ENCODE data around the gene RTRAF.

DNA sequence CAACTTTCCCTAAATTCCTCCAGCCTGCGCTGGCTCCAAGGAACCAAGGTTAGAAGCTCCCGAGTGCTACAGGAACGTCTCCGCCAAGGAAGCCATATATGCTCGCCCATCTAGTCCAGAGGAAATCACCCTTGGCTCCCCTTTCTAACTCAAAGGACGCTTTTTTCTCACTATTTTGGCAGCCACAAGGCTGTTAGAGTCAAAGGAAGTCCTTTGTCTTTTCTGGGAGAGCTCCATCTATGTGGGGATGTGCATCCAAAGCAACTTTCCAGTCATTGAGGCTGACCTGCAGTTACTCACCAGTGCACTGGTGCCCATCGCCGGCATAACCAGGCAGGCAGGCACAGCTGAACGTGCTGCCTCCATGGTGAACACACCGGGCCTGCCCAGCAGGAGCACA lies 37.6 kb downstream of the RTRAF start:
- TF ChIP-seq, protein P1, sequence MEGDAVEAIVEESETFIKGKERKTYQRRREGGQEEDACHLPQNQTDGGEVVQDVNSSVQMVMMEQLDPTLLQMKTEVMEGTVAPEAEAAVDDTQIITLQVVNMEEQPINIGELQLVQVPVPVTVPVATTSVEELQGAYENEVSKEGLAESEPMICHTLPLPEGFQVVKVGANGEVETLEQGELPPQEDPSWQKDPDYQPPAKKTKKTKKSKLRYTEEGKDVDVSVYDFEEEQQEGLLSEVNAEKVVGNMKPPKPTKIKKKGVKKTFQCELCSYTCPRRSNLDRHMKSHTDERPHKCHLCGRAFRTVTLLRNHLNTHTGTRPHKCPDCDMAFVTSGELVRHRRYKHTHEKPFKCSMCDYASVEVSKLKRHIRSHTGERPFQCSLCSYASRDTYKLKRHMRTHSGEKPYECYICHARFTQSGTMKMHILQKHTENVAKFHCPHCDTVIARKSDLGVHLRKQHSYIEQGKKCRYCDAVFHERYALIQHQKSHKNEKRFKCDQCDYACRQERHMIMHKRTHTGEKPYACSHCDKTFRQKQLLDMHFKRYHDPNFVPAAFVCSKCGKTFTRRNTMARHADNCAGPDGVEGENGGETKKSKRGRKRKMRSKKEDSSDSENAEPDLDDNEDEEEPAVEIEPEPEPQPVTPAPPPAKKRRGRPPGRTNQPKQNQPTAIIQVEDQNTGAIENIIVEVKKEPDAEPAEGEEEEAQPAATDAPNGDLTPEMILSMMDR (IDR thresholded peaks at IDR 0.05 in 2 of 3, conservative IDR thresholded peaks at IDR 0.05 in 1 of 3; ENCODE audit: borderline replicate concordance in 1 of 3, insufficient read depth in 1 of 3, low read depth in 2 of 3, low read length in 2 of 3) = no peak
- no peak for TF ChIP-seq EZH2 (IDR thresholded peaks at IDR 0.05)
- TF ChIP-seq, protein P2, sequence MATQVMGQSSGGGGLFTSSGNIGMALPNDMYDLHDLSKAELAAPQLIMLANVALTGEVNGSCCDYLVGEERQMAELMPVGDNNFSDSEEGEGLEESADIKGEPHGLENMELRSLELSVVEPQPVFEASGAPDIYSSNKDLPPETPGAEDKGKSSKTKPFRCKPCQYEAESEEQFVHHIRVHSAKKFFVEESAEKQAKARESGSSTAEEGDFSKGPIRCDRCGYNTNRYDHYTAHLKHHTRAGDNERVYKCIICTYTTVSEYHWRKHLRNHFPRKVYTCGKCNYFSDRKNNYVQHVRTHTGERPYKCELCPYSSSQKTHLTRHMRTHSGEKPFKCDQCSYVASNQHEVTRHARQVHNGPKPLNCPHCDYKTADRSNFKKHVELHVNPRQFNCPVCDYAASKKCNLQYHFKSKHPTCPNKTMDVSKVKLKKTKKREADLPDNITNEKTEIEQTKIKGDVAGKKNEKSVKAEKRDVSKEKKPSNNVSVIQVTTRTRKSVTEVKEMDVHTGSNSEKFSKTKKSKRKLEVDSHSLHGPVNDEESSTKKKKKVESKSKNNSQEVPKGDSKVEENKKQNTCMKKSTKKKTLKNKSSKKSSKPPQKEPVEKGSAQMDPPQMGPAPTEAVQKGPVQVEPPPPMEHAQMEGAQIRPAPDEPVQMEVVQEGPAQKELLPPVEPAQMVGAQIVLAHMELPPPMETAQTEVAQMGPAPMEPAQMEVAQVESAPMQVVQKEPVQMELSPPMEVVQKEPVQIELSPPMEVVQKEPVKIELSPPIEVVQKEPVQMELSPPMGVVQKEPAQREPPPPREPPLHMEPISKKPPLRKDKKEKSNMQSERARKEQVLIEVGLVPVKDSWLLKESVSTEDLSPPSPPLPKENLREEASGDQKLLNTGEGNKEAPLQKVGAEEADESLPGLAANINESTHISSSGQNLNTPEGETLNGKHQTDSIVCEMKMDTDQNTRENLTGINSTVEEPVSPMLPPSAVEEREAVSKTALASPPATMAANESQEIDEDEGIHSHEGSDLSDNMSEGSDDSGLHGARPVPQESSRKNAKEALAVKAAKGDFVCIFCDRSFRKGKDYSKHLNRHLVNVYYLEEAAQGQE (IDR thresholded peaks at IDR 0.05; ENCODE audit: low read depth) = no peak
- TF ChIP-seq POLR2A (IDR thresholded peaks at IDR 0.05; ENCODE audit: borderline replicate concordance, extremely low read depth, insufficient read depth, insufficient read length) = no peak
- TF ChIP-seq, protein P3, sequence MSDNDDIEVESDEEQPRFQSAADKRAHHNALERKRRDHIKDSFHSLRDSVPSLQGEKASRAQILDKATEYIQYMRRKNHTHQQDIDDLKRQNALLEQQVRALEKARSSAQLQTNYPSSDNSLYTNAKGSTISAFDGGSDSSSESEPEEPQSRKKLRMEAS (IDR thresholded peaks at IDR 0.05) = no peak
- TF ChIP-seq EGR1 (IDR thresholded peaks at IDR 0.05; ENCODE audit: low read depth) = no peak
- TF ChIP-seq, protein P4, sequence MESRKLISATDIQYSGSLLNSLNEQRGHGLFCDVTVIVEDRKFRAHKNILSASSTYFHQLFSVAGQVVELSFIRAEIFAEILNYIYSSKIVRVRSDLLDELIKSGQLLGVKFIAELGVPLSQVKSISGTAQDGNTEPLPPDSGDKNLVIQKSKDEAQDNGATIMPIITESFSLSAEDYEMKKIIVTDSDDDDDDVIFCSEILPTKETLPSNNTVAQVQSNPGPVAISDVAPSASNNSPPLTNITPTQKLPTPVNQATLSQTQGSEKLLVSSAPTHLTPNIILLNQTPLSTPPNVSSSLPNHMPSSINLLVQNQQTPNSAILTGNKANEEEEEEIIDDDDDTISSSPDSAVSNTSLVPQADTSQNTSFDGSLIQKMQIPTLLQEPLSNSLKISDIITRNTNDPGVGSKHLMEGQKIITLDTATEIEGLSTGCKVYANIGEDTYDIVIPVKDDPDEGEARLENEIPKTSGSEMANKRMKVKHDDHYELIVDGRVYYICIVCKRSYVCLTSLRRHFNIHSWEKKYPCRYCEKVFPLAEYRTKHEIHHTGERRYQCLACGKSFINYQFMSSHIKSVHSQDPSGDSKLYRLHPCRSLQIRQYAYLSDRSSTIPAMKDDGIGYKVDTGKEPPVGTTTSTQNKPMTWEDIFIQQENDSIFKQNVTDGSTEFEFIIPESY (IDR thresholded peaks at IDR 0.05; ENCODE audit: extremely low read depth, insufficient replicate concordance, low read length) = no peak
- TF ChIP-seq SP1 (IDR thresholded peaks at IDR 0.05; ENCODE audit: low read depth) = no peak
- TF ChIP-seq EZH2phosphoT487 (IDR thresholded peaks at IDR 0.05; ENCODE audit: borderline replicate concordance) = no peak
- no peak for TF ChIP-seq POLR2AphosphoS5 (IDR thresholded peaks at IDR 0.05; ENCODE audit: low read depth, low read length)
- no peak for TF ChIP-seq RAD21 (IDR thresholded peaks at IDR 0.05; ENCODE audit: low read depth)
- no peak for TF ChIP-seq ZNF274 (IDR thresholded peaks at IDR 0.05; ENCODE audit: low read depth, low read length)

Data from HCT116 (cell line).